Measurements from ENCODE around the gene TRAPPC12. TPM values are rescaled to one million over a fixed set of nuclear protein-coding genes. Genes with fewer than 3 reads are reported as not detected.

The TRAPPC12 gene
- polyA plus RNA-seq, 1 donor from 2014 or later = 40.9 TPM

DNA sequence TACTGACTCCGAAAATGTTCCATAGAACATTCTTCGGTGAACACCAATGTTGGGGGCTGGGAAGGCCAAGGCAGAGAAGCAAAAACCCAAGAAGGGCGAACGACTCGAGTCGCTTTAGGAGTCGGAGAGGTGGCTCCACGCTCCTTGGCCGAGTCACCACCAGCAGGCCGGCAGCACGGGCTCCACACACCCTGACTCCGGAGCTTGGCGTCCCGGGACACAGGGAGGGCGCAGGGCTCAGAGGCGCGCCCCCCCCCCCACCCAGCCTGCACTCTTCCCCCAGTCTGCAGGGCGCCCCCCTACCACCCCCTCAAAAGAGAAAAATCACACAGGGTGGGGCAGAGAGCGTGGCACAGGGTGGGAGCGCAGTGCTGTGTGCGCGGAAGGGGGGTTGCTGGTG is 147.4 kb downstream of the TRAPPC12 start:
- Mint-ChIP-seq H3K4me1 (peaks cover under 1 to 4% (median 2%) of the 10 kb centered on the region in 3 donors), H3K36me3 (peaks cover under 1% of the 10 kb centered on the region), H3K9me3 (no peaks in the 10 kb centered on the region), H3K4me3 (no peak overlapping the region), H3K27ac (no peak overlapping the region), H3K27me3 (no peaks in the 10 kb centered on the region)

DNA sequence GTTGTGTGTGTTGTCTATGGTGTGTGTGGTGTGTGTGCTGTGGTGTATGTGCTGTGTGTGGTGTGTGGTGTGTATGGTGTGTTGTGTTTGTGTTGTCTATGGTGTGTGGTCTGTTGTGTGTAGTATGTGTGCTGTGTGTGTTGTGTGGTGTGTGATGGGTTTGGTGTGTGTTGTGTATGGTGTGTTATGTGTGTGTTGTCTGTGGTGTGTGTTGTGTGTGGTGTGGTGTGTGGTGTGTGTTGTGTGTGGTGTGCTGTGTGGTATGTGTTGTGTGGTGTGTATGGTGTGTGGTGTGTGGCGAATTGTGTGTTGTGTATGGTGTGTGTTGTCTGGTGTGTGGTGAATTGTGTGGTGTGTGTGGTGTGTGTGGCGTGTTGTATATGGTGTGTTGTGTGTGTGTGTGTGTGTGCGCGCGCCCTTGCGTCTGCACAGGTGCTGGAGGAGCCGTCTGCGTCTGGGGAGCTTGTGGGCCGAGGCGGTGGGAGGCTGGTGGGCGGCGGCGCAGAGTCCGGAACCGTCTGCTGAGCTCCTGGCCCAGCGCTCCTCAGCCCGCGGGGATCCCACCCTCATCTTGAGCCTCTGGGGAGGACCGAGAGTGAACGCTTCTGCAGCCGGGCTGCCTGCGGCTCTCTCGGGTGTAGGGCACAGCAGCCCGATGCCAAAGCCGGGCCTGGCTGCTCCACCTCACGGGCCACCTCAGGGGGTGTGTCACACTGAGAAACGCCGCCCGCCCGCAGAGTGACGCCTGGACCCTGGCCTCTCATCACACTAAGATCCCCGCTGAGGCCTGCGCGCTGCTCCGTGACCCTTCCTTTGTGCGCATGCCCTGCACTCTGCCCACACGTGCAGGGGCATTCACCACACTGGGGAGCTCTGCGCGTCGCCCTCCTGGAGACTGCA is 148.6 kb downstream of the TRAPPC12 start:
- Mint-ChIP-seq H3K27me3 (no peaks in the 10 kb centered on the region), H3K27ac (no peak overlapping the region), H3K4me1 (no peaks in the 10 kb centered on the region), H3K9me3 (no peaks in the 10 kb centered on the region), H3K4me3 (no peak overlapping the region), H3K36me3 (no peaks in the 10 kb centered on the region)

Other genes starting within 250 kb of the TRAPPC12 start
- gene EIPR1, start 1.9 kb upstream of the TRAPPC12 start, polyA plus RNA-seq = 41.5 TPM
- 38.2 TPM for gene ADI1, start 139.8 kb downstream of the TRAPPC12 start, polyA plus RNA-seq
- 35.2 TPM for gene RNASEH1, start 178.6 kb downstream of the TRAPPC12 start, polyA plus RNA-seq
- gene RPS7, start 195.6 kb downstream of the TRAPPC12 start, polyA plus RNA-seq = 1,418 TPM
- gene COLEC11, start 215.4 kb downstream of the TRAPPC12 start, polyA plus RNA-seq = not detected

Data from IgD-negative memory B cell (primary cell).